ENCODE data around the gene CACNA2D4. TPM values are rescaled to one million over a fixed set of nuclear protein-coding genes. Genes with fewer than 3 reads are reported as not detected.

CACNA2D4 gene
- polyA plus RNA-seq, 3 donors from 2014 or later = 9.1 to 20.0 (median 9.6) TPM

- Mint-ChIP-seq H3K9me3 (no peaks in the 10 kb centered on the region), H3K4me3 (no peak overlapping the region), H3K36me3 (no peaks in the 10 kb centered on the region), H3K4me1 (no peaks in the 10 kb centered on the region), H3K27me3 (ENCODE audit: low read depth in 3 of 3) (peaks cover 0 to 5% (median 1%) of the 10 kb centered on the region in 3 donors), H3K27ac (no peak overlapping the region)
- no peak for DNase-seq
These were observed 73.6 kb downstream of the CACNA2D4 start for GRCh38 chr12:1844661-1845409.

- Mint-ChIP-seq H3K4me3 (no peak overlapping the region), H3K27ac (no peak overlapping the region), H3K4me1 (no peaks in the 10 kb centered on the region), H3K36me3 (no peaks in the 10 kb centered on the region), H3K9me3 (no peaks in the 10 kb centered on the region), H3K27me3 (ENCODE audit: low read depth in 3 of 3) (peaks cover 0 to 5% (median 1%) of the 10 kb centered on the region in 3 donors)
- DNase-seq = no peak
These were observed 74.2 kb downstream of the CACNA2D4 start for GRCh38 chr12:1844223-1844622.

- DNase-seq = no peak
- Mint-ChIP-seq H3K27ac (no peak overlapping the region), H3K9me3 (no peaks in the 10 kb centered on the region), H3K4me3 (no peak overlapping the region), H3K4me1 (no peaks in the 10 kb centered on the region), H3K27me3 (ENCODE audit: low read depth in 3 of 3) (peaks cover 0 to 5% (median 1%) of the 10 kb centered on the region in 3 donors), H3K36me3 (no peaks in the 10 kb centered on the region)
These were observed 74.8 kb downstream of the CACNA2D4 start for GRCh38 chr12:1843641-1844005.

- DNase-seq = no peak
- no peaks in the 10 kb centered on the region for H3K9me3 Mint-ChIP-seq
- H3K36me3 Mint-ChIP-seq = no peaks in the 10 kb centered on the region
These were observed 75.4 kb downstream of the CACNA2D4 start for GRCh38 chr12:1842905-1843640.

GRCh38 chr12:1842183-1842904, 76.1 kb downstream of the CACNA2D4 start:
- Mint-ChIP-seq H3K9me3 (no peaks in the 10 kb centered on the region), H3K27me3 (ENCODE audit: low read depth in 3 of 3) (peaks cover 1 to 9% (median 1%) of the 10 kb centered on the region in 3 donors), H3K4me1 (no peaks in the 10 kb centered on the region), H3K4me3 (no peak overlapping the region), H3K27ac (no peak overlapping the region), H3K36me3 (no peaks in the 10 kb centered on the region)
- no peak for DNase-seq

More at GRCh38 chr12:1842905-1843640, 75.4 kb downstream of the CACNA2D4 start:
- Mint-ChIP-seq H3K4me3 (no peak overlapping the region), H3K27ac (no peak overlapping the region), H3K27me3 (ENCODE audit: low read depth in 3 of 3) (peaks cover 0 to 9% (median 1%) of the 10 kb centered on the region in 3 donors), H3K4me1 (no peaks in the 10 kb centered on the region)

GRCh38 chr12:1841586-1842182, 76.8 kb downstream of the CACNA2D4 start:
- H3K4me1 Mint-ChIP-seq = no peaks in the 10 kb centered on the region
- H3K27ac Mint-ChIP-seq = no peak overlapping the region
- peaks cover 0 to 9% (median 1%) of the 10 kb centered on the region in 3 donors for H3K27me3 Mint-ChIP-seq (ENCODE audit: low read depth in 3 of 3)
- no peak for DNase-seq
- H3K36me3 Mint-ChIP-seq = no peaks in the 10 kb centered on the region
- no peak overlapping the region for H3K4me3 Mint-ChIP-seq
- H3K9me3 Mint-ChIP-seq = no peaks in the 10 kb centered on the region

GRCh38 chr12:1840981-1841425, 77.4 kb downstream of the CACNA2D4 start:
- no peaks in the 10 kb centered on the region for H3K36me3 Mint-ChIP-seq
- no peaks in the 10 kb centered on the region for H3K4me1 Mint-ChIP-seq
- no peak for DNase-seq
- no peak overlapping the region for H3K27ac Mint-ChIP-seq
- peaks cover 0 to 9% (median 1%) of the 10 kb centered on the region in 3 donors for H3K27me3 Mint-ChIP-seq (ENCODE audit: low read depth in 3 of 3)
- H3K9me3 Mint-ChIP-seq = no peaks in the 10 kb centered on the region
- no peak overlapping the region for H3K4me3 Mint-ChIP-seq

GRCh38 chr12:1839956-1840951, 78.2 kb downstream of the CACNA2D4 start:
- DNase-seq = no peak
- Mint-ChIP-seq H3K36me3 (no peaks in the 10 kb centered on the region), H3K27ac (no peak overlapping the region), H3K27me3 (ENCODE audit: low read depth in 3 of 3) (peaks cover 0 to 9% (median 1%) of the 10 kb centered on the region in 3 donors), H3K4me3 (no peak overlapping the region), H3K9me3 (no peaks in the 10 kb centered on the region), H3K4me1 (no peaks in the 10 kb centered on the region)

- Mint-ChIP-seq H3K4me1 (no peaks in the 10 kb centered on the region), H3K27me3 (ENCODE audit: low read depth in 3 of 3) (peaks cover 0 to 9% (median 1%) of the 10 kb centered on the region in 3 donors), H3K4me3 (no peak overlapping the region), H3K36me3 (no peaks in the 10 kb centered on the region), H3K9me3 (no peaks in the 10 kb centered on the region), H3K27ac (no peak overlapping the region)
- no peak for DNase-seq
These were observed 79.0 kb downstream of the CACNA2D4 start for GRCh38 chr12:1839464-1839863.

GRCh38 chr12:1838994-1839365, 79.5 kb downstream of the CACNA2D4 start:
- no peaks in the 10 kb centered on the region for H3K36me3 Mint-ChIP-seq
- no peak for DNase-seq
- H3K27me3 Mint-ChIP-seq (ENCODE audit: low read depth in 3 of 3) = peaks cover 0 to 9% (median 1%) of the 10 kb centered on the region in 3 donors
- no peak overlapping the region for H3K27ac Mint-ChIP-seq
- H3K9me3 Mint-ChIP-seq = no peaks in the 10 kb centered on the region
- H3K4me1 Mint-ChIP-seq = no peaks in the 10 kb centered on the region
- H3K4me3 Mint-ChIP-seq = no peak overlapping the region

- Mint-ChIP-seq H3K27ac (peak overlapping the region in 1 of 6 donors; percentile 53), H3K4me1 (no peaks in the 10 kb centered on the region), H3K4me3 (no peak overlapping the region), H3K36me3 (no peaks in the 10 kb centered on the region), H3K9me3 (no peaks in the 10 kb centered on the region), H3K27me3 (ENCODE audit: low read depth in 3 of 3) (peaks cover 0 to 9% (median 1%) of the 10 kb centered on the region in 3 donors)
- no peak for DNase-seq
These were observed 80.1 kb downstream of the CACNA2D4 start for GRCh38 chr12:1838205-1838993.

- no peaks in the 10 kb centered on the region for H3K9me3 Mint-ChIP-seq
- no peak for DNase-seq
- no peak overlapping the region for H3K4me3 Mint-ChIP-seq
- H3K36me3 Mint-ChIP-seq = no peaks in the 10 kb centered on the region
- H3K27me3 Mint-ChIP-seq (ENCODE audit: low read depth in 3 of 3) = peaks cover 0 to 6% (median 1%) of the 10 kb centered on the region in 3 donors
- no peak overlapping the region for H3K27ac Mint-ChIP-seq
- H3K4me1 Mint-ChIP-seq = no peaks in the 10 kb centered on the region
These were observed 80.8 kb downstream of the CACNA2D4 start for GRCh38 chr12:1837541-1838204.
